ENCODE data around the gene PPP3CA. TPM values are rescaled to one million over a fixed set of nuclear protein-coding genes. Genes with fewer than 3 reads are reported as not detected.
A peak's percentile ranks its signal among the peaks of the same experiment; 100 is the strongest.

PPP3CA gene
- total RNA-seq, 2 experiments from 2014 or later = 12.9 to 13.8 TPM

DNA sequence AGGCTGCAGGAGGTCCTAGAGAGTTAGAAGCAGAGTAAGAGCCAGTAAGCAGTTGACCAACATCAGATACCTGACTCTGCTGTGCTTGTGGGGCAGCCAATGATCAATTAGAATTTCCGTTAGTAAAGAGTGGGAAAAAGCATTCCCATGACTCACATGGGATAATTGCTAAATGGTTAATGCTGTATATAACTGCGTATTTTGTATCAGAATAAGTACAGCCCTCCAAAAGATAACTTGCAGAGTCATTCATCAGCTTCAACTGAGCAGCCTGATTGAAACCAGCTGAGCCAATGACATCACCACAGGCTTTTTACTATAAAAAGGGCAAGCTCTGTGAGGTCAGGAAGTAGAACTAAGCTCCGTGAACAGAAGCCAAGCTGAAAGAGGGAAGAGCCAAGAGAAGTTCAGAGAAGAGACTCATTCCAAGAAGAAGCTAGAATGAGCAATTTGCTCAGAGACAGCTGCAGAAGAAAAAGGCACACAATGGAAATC is 67.9 kb downstream of the PPP3CA start:
- intact Hi-C loops (cut with DNase I, micrococcal nuclease) = no loop called here
- ATAC-seq (ENCODE audit: poor library complexity) (no peak), DNase-seq (peak in 3 of 14 experiments; percentile 17 to 35 (median 27))
- Mint-ChIP-seq H3K36me3 (ENCODE audit: low read depth) (no peaks in the 10 kb centered on the region), H3K4me3 (no peak overlapping the region), H3K4me1 (ENCODE audit: low read depth) (peaks cover 61% of the 10 kb centered on the region), H3K27ac (no peak overlapping the region), H3K9me3 (no peaks in the 10 kb centered on the region), H3K27me3 (no peaks in the 10 kb centered on the region)
- TF ChIP-seq, protein P1, sequence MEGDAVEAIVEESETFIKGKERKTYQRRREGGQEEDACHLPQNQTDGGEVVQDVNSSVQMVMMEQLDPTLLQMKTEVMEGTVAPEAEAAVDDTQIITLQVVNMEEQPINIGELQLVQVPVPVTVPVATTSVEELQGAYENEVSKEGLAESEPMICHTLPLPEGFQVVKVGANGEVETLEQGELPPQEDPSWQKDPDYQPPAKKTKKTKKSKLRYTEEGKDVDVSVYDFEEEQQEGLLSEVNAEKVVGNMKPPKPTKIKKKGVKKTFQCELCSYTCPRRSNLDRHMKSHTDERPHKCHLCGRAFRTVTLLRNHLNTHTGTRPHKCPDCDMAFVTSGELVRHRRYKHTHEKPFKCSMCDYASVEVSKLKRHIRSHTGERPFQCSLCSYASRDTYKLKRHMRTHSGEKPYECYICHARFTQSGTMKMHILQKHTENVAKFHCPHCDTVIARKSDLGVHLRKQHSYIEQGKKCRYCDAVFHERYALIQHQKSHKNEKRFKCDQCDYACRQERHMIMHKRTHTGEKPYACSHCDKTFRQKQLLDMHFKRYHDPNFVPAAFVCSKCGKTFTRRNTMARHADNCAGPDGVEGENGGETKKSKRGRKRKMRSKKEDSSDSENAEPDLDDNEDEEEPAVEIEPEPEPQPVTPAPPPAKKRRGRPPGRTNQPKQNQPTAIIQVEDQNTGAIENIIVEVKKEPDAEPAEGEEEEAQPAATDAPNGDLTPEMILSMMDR (IDR thresholded peaks at IDR 0.05) = no peak
- Histone ChIP-seq H3K27ac (ENCODE audit: low read depth in 1 of 2, low read length in 2 of 2) (no peak overlapping the region), H3K36me3 (ENCODE audit: insufficient read depth, low read length) (no peaks in the 10 kb centered on the region), H3K4me1 (ENCODE audit: insufficient read depth, low read length) (peaks cover 8% of the 10 kb centered on the region), H3K27me3 (ENCODE audit: control insufficient read depth in 1 of 2, insufficient read depth in 2 of 2, low read length in 2 of 2) (no peaks in the 10 kb centered on the region), H3K9me3 (ENCODE audit: control insufficient read depth in 1 of 2, insufficient read depth in 1 of 2, low read length in 2 of 2) (no peaks in the 10 kb centered on the region), H3K4me3 (ENCODE audit: low read length) (no peak overlapping the region)
- CTCF ChIA-PET = no interaction called here
- POLR2A ChIA-PET = interaction anchor here (0.7 kb wide), 1 partner anchor 91 kb away, joined by 3 read pairs; no protein-coding TSS in a partner anchor

DNA sequence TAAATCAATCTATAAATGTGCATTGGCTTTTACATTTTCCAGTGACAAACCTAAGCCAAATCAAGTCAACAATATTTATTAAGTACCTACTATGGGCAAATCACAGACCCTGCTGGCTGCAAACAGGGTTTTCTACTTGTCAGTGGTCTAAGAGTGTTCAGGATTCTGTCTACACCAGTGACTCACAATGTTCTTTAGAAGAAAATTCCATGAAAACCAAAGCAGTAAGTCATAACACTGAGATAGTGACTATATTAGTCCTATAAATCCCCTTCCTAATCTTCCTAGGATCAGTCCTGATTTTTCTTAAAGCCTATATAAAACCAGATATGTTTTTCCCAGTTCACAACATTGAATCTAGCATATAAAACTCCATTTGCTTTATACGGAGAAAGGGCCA is 69.7 kb downstream of the PPP3CA start:
- no peaks in the 10 kb centered on the region for H3K27me3 ChIP-seq (ENCODE audit: control insufficient read depth in 1 of 2, insufficient read depth in 2 of 2, low read length in 2 of 2)
- ATAC-seq (ENCODE audit: poor library complexity) = no peak
- no peaks in the 10 kb centered on the region for H3K9me3 ChIP-seq (ENCODE audit: control insufficient read depth in 1 of 2, insufficient read depth in 1 of 2, low read length in 2 of 2)
- ChIA-PET POLR2A (no interaction called here), CTCF (interaction anchor here (1.1 kb wide), 1 partner anchor 8 kb away, joined by 3 read pairs; no protein-coding TSS in a partner anchor)
- no peak overlapping the region for H3K4me3 ChIP-seq (ENCODE audit: low read length)
- no peak overlapping the region for H3K27ac ChIP-seq (ENCODE audit: low read depth in 1 of 2, low read length in 2 of 2)
- intact Hi-C loops (cut with DNase I, micrococcal nuclease) = no loop called here
- H3K4me1 ChIP-seq (ENCODE audit: insufficient read depth, low read length) = peaks cover 8% of the 10 kb centered on the region
- Mint-ChIP-seq H3K27ac (no peak overlapping the region), H3K9me3 (no peaks in the 10 kb centered on the region), H3K36me3 (ENCODE audit: low read depth) (no peaks in the 10 kb centered on the region), H3K4me3 (no peak overlapping the region), H3K4me1 (ENCODE audit: low read depth) (peaks cover 44% of the 10 kb centered on the region), H3K27me3 (no peaks in the 10 kb centered on the region)
- no peaks in the 10 kb centered on the region for H3K36me3 ChIP-seq (ENCODE audit: insufficient read depth, low read length)
- no peak for DNase-seq
- TF ChIP-seq, protein P1 (IDR thresholded peaks at IDR 0.05) = no peak

DNA sequence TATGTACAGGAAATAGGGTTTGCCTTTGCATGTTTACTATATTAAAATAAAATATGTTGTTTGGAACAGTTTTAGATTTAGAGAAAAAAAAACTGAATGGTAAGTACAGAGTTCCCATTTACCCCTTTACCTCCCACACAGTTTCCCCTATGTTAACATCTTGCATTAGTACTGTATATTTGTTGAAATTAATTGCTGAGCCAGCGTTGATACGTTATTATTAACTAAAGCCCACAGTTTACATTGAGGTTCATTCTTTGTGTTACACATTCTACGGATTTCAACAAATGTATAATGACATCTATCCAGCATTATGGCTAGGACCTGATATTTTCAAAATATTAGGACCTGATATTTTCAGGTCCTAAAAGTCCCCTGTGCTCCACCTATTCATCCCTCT is 70.7 kb downstream of the PPP3CA start:
- H3K4me3 ChIP-seq (ENCODE audit: low read length) = no peak overlapping the region
- H3K27me3 Mint-ChIP-seq = no peaks in the 10 kb centered on the region
- ATAC-seq (ENCODE audit: poor library complexity) (no peak), DNase-seq (no peak)
- no peaks in the 10 kb centered on the region for H3K36me3 ChIP-seq (ENCODE audit: insufficient read depth, low read length)
- H3K4me1 Mint-ChIP-seq (ENCODE audit: low read depth) = peaks cover 34% of the 10 kb centered on the region
- TF ChIP-seq, protein P1 (IDR thresholded peaks at IDR 0.05) = no peak
- POLR2A ChIA-PET = no interaction called here
- H3K27ac Mint-ChIP-seq = no peak overlapping the region
- intact Hi-C loops (cut with DNase I, micrococcal nuclease) = no loop called here
- no peaks in the 10 kb centered on the region for H3K9me3 ChIP-seq (ENCODE audit: control insufficient read depth in 1 of 2, insufficient read depth in 1 of 2, low read length in 2 of 2)
- H3K4me3 Mint-ChIP-seq = no peak overlapping the region
- H3K4me1 ChIP-seq (ENCODE audit: insufficient read depth, low read length) = no peaks in the 10 kb centered on the region
- no peak overlapping the region for H3K27ac ChIP-seq (ENCODE audit: low read depth in 1 of 2, low read length in 2 of 2)
- CTCF ChIA-PET = no interaction called here
- no peaks in the 10 kb centered on the region for H3K9me3 Mint-ChIP-seq
- no peaks in the 10 kb centered on the region for H3K36me3 Mint-ChIP-seq (ENCODE audit: low read depth)
- no peaks in the 10 kb centered on the region for H3K27me3 ChIP-seq (ENCODE audit: control insufficient read depth in 1 of 2, insufficient read depth in 2 of 2, low read length in 2 of 2)

Data from CD4-positive, alpha-beta T cell (primary cell).